WTC11 (cell line): ENCODE results near the gene UGT2B7. TPM values are rescaled to one million over a fixed set of nuclear protein-coding genes. Genes with fewer than 3 reads are reported as not detected.

Experiments
- ATAC-seq: fragments of 200-7000 bp; cut with Tn5 transposase; 2 replicates; pipeline ENCODE4 v1.10.0; 2021; ENCODE audit warnings: mild to moderate bottlenecking, moderate library complexity
- CTCF ChIA-PET: fragments of 300-600 bp; sonication (Branson Sonifier 250); formaldehyde crosslinking; loops from one replicate; lab custom pipeline; 2021; ENCODE audit warnings: antibody characterized with exemption; lab: Charles Lee
- POLR2A ChIA-PET: fragments of 350-600 bp; sonication (Branson Sonifier 250); formaldehyde crosslinking; loops from one replicate; lab custom pipeline; 2021; ENCODE audit warnings: antibody characterized with exemption; lab: Charles Lee
- DNase-seq: peaks from one replicate; pipeline ENCODE4 v3.0.0; 2021; ENCODE audit warnings: low spot score
- H3K27ac Mint-ChIP-seq: 2 replicates; pipeline ENCODE4 v1.8.0; 2021; ENCODE audit warnings: mixed read lengths
- H3K27me3 Mint-ChIP-seq: 2 replicates; pipeline ENCODE4 v1.8.0; 2021; ENCODE audit warnings: low read depth, mild to moderate bottlenecking, moderate library complexity, mixed read lengths
- H3K36me3 Mint-ChIP-seq: 2 replicates; pipeline ENCODE4 v1.8.0; 2021; ENCODE audit warnings: mixed read lengths
- H3K4me1 Mint-ChIP-seq: 2 replicates; pipeline ENCODE4 v1.8.0; 2022; ENCODE audit warnings: mixed read lengths
- H3K4me3 Mint-ChIP-seq: 2 replicates; pipeline ENCODE4 v1.8.0; 2021; ENCODE audit warnings: mild to moderate bottlenecking, moderate library complexity, mixed read lengths
- H3K9me3 Mint-ChIP-seq: 2 replicates; pipeline ENCODE4 v1.8.0; 2021; ENCODE audit warnings: mixed read lengths
- FOXP1 ChIP-seq: sonication (generic); formaldehyde crosslinking; IDR thresholded peaks from 2 replicates; pipeline ENCODE4 v1.8.0; 2022; ENCODE audit warnings: missing genetic modification reagents, mild to moderate bottlenecking, moderate library complexity, borderline replicate concordance
- GRHL2 ChIP-seq: fragments of 250-450 bp; sonication (Bioruptor Pico); IDR thresholded peaks from 2 replicates; pipeline ENCODE4 v1.8.0; 2022; ENCODE audit warnings: mild to moderate bottlenecking, moderate library complexity; ENCODE audit not compliant: insufficient replicate concordance, severe bottlenecking
- IRF2 ChIP-seq: sonication (generic); formaldehyde crosslinking; IDR thresholded peaks from 2 replicates; pipeline ENCODE4 v1.8.0; 2022; ENCODE audit warnings: low read depth, missing genetic modification reagents, borderline replicate concordance
- JUN ChIP-seq: sonication (generic); formaldehyde crosslinking; IDR thresholded peaks from 2 replicates; pipeline ENCODE4 v1.8.0; 2023; ENCODE audit warnings: mild to moderate bottlenecking, missing genetic modification reagents
- MXD4 ChIP-seq: fragments of 250-450 bp; sonication (Bioruptor Pico); IDR thresholded peaks from 2 replicates; pipeline ENCODE4 v1.8.0; 2021; ENCODE audit warnings: mild to moderate bottlenecking, moderate library complexity, borderline replicate concordance
- NFATC4 ChIP-seq: fragments of 250-450 bp; sonication (Bioruptor Pico); IDR thresholded peaks from 2 replicates; pipeline ENCODE4 v1.9.0; 2021; ENCODE audit warnings: mild to moderate bottlenecking
- NR1H2 ChIP-seq: sonication (generic); formaldehyde crosslinking; IDR thresholded peaks from 2 replicates; pipeline ENCODE4 v1.9.0; 2021; ENCODE audit warnings: mild to moderate bottlenecking, moderate library complexity, missing genetic modification reagents
- TEAD4 ChIP-seq: sonication (generic); formaldehyde crosslinking; IDR thresholded peaks from 2 replicates; pipeline ENCODE4 v1.8.0; 2022; ENCODE audit warnings: mild to moderate bottlenecking, missing genetic modification reagents
- ZNF121 ChIP-seq: sonication (generic); formaldehyde crosslinking; IDR thresholded peaks from 2 replicates; pipeline ENCODE4 v1.8.0; 2023; ENCODE audit warnings: missing genetic modification reagents
- ZNF396 ChIP-seq: fragments of 250-450 bp; sonication (Bioruptor Pico); IDR thresholded peaks from 2 replicates; pipeline ENCODE4 v1.8.0; 2021; ENCODE audit warnings: mild to moderate bottlenecking, moderate library complexity, borderline replicate concordance
- ZNF671 ChIP-seq: fragments of 250-450 bp; sonication (Bioruptor Pico); IDR thresholded peaks from 2 replicates; pipeline ENCODE4 v1.8.0; 2021; ENCODE audit warnings: mild to moderate bottlenecking
- total RNA-seq: library from RNA; stranded (reverse); gene quantifications from 3 replicates; pipeline ENCODE4 v1.2.3, GENCODE V29; 2021
- TF ChIP-seq, protein P1 (sequence below): fragments of 250-450 bp; sonication (Bioruptor Pico); IDR thresholded peaks from 2 replicates; pipeline ENCODE4 v1.8.0; 2021; ENCODE audit warnings: mild to moderate bottlenecking
- TF ChIP-seq, protein P2 (sequence below): sonication (generic); formaldehyde crosslinking; IDR thresholded peaks from 2 replicates; pipeline ENCODE4 v1.8.0; 2022; ENCODE audit warnings: mild to moderate bottlenecking, missing genetic modification reagents
- TF ChIP-seq, protein P3 (sequence below): sonication (generic); formaldehyde crosslinking; IDR thresholded peaks from 2 replicates; pipeline ENCODE4 v1.8.1; 2022; ENCODE audit warnings: low read depth, missing genetic modification reagents, borderline replicate concordance
- TF ChIP-seq, protein P4 (sequence below): sonication (generic); formaldehyde crosslinking; IDR thresholded peaks from 2 replicates; pipeline ENCODE4 v1.8.0; 2023; ENCODE audit warnings: missing genetic modification reagents
- TF ChIP-seq, protein P5 (sequence below): fragments of 200-600 bp; IDR thresholded peaks from 2 replicates; pipeline ENCODE4 v1.8.0; 2022; ENCODE audit warnings: antibody characterized with exemption
- TF ChIP-seq, protein P6 (sequence below): sonication (generic); formaldehyde crosslinking; IDR thresholded peaks from 2 replicates; pipeline ENCODE4 v1.8.1; 2022; ENCODE audit warnings: missing genetic modification reagents, borderline replicate concordance
- TF ChIP-seq, protein P7 (sequence below): sonication (generic); formaldehyde crosslinking; IDR thresholded peaks from 2 replicates; pipeline ENCODE4 v1.8.0; 2023; ENCODE audit warnings: missing genetic modification reagents, mild to moderate bottlenecking, borderline replicate concordance
- TF ChIP-seq, protein P8 (sequence below): sonication (generic); formaldehyde crosslinking; IDR thresholded peaks from 2 replicates; pipeline ENCODE4 v1.8.1; 2022; ENCODE audit warnings: mild to moderate bottlenecking, moderate library complexity, missing genetic modification reagents

UGT2B7 gene
- total RNA-seq, 1 experiment from 2014 or later, result not detected

DNA sequence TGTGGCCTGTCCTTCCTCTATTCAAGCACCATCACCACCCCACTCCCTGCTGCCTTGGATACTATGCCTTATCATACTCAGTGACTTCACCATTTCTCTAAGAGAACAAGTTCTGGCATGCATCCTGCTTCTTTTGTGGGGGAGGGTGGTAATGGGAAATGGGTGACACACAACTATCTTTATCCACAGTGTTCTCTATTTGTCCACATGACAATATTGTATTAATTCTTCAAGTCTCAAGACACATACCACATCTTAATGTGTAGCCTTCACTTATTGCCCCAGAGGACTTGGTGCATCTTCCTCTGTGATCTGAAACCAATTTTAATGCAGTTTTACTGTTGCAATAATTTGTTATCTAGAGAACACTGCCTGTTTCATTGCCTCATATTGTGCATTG lies 29.3 kb upstream of the UGT2B7 start (continued):
- TF ChIP-seq TEAD4 (CRISPR knock-in tag) (no peak), ZNF121 (CRISPR knock-in tag) (no peak), FOXP1 (CRISPR knock-in tag) (no peak), IRF2 (CRISPR knock-in tag) (no peak), ZNF671 (no peak)
- TF ChIP-seq, protein P1, sequence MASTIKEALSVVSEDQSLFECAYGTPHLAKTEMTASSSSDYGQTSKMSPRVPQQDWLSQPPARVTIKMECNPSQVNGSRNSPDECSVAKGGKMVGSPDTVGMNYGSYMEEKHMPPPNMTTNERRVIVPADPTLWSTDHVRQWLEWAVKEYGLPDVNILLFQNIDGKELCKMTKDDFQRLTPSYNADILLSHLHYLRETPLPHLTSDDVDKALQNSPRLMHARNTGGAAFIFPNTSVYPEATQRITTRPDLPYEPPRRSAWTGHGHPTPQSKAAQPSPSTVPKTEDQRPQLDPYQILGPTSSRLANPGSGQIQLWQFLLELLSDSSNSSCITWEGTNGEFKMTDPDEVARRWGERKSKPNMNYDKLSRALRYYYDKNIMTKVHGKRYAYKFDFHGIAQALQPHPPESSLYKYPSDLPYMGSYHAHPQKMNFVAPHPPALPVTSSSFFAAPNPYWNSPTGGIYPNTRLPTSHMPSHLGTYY, result no peak
- TF ChIP-seq, protein P2, sequence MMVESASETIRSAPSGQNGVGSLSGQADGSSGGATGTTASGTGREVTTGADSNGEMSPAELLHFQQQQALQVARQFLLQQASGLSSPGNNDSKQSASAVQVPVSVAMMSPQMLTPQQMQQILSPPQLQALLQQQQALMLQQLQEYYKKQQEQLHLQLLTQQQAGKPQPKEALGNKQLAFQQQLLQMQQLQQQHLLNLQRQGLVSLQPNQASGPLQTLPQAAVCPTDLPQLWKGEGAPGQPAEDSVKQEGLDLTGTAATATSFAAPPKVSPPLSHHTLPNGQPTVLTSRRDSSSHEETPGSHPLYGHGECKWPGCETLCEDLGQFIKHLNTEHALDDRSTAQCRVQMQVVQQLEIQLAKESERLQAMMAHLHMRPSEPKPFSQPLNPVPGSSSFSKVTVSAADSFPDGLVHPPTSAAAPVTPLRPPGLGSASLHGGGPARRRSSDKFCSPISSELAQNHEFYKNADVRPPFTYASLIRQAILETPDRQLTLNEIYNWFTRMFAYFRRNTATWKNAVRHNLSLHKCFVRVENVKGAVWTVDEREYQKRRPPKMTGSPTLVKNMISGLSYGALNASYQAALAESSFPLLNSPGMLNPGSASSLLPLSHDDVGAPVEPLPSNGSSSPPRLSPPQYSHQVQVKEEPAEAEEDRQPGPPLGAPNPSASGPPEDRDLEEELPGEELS (CRISPR knock-in tag), result no peak
- TF ChIP-seq, protein P3, sequence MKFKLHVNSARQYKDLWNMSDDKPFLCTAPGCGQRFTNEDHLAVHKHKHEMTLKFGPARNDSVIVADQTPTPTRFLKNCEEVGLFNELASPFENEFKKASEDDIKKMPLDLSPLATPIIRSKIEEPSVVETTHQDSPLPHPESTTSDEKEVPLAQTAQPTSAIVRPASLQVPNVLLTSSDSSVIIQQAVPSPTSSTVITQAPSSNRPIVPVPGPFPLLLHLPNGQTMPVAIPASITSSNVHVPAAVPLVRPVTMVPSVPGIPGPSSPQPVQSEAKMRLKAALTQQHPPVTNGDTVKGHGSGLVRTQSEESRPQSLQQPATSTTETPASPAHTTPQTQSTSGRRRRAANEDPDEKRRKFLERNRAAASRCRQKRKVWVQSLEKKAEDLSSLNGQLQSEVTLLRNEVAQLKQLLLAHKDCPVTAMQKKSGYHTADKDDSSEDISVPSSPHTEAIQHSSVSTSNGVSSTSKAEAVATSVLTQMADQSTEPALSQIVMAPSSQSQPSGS (CRISPR knock-in tag), result no peak
- TF ChIP-seq, protein P4, sequence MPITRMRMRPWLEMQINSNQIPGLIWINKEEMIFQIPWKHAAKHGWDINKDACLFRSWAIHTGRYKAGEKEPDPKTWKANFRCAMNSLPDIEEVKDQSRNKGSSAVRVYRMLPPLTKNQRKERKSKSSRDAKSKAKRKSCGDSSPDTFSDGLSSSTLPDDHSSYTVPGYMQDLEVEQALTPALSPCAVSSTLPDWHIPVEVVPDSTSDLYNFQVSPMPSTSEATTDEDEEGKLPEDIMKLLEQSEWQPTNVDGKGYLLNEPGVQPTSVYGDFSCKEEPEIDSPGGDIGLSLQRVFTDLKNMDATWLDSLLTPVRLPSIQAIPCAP, result no peak
- TF ChIP-seq, protein P5, sequence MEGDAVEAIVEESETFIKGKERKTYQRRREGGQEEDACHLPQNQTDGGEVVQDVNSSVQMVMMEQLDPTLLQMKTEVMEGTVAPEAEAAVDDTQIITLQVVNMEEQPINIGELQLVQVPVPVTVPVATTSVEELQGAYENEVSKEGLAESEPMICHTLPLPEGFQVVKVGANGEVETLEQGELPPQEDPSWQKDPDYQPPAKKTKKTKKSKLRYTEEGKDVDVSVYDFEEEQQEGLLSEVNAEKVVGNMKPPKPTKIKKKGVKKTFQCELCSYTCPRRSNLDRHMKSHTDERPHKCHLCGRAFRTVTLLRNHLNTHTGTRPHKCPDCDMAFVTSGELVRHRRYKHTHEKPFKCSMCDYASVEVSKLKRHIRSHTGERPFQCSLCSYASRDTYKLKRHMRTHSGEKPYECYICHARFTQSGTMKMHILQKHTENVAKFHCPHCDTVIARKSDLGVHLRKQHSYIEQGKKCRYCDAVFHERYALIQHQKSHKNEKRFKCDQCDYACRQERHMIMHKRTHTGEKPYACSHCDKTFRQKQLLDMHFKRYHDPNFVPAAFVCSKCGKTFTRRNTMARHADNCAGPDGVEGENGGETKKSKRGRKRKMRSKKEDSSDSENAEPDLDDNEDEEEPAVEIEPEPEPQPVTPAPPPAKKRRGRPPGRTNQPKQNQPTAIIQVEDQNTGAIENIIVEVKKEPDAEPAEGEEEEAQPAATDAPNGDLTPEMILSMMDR, result no peak

DNA sequence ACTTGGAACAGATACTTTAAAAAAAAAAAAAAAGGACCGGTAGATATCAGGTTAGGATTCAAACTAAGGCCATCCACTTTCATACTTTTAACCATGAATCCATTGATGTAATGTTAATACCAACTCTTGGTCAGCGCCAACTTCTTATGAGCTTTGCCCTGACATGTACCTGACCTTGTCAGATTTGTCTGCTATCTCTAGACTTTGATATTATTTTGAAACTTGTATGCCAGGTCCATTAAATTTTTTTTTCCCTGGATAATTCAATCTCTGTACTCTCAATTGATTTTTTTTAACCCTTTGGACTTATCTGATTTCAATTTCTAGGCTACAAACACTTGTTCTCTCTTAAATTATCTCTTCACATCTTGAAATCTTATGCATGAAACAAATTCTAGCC lies 27.2 kb upstream of the UGT2B7 start:
- DNase-seq (no peak), ATAC-seq (no peak)
- Mint-ChIP-seq H3K4me1 (peaks cover 6% of the 10 kb centered on the region), H3K36me3 (no peaks in the 10 kb centered on the region), H3K4me3 (no peak overlapping the region), H3K27me3 (no peaks in the 10 kb centered on the region), H3K9me3 (no peaks in the 10 kb centered on the region), H3K27ac (no peak overlapping the region)
- CTCF ChIA-PET, result interaction anchor here (0.9 kb wide), 1 partner anchor 9 kb away, joined by 3 read pairs; no protein-coding TSS in a partner anchor
- POLR2A ChIA-PET, result no interaction called here
- TF ChIP-seq, protein P6, sequence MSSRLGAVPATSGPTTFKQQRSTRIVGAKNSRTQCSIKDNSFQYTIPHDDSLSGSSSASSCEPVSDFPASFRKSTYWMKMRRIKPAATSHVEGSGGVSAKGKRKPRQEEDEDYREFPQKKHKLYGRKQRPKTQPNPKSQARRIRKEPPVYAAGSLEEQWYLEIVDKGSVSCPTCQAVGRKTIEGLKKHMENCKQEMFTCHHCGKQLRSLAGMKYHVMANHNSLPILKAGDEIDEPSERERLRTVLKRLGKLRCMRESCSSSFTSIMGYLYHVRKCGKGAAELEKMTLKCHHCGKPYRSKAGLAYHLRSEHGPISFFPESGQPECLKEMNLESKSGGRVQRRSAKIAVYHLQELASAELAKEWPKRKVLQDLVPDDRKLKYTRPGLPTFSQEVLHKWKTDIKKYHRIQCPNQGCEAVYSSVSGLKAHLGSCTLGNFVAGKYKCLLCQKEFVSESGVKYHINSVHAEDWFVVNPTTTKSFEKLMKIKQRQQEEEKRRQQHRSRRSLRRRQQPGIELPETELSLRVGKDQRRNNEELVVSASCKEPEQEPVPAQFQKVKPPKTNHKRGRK (CRISPR knock-in tag), result no peak
- TF ChIP-seq, protein P7, sequence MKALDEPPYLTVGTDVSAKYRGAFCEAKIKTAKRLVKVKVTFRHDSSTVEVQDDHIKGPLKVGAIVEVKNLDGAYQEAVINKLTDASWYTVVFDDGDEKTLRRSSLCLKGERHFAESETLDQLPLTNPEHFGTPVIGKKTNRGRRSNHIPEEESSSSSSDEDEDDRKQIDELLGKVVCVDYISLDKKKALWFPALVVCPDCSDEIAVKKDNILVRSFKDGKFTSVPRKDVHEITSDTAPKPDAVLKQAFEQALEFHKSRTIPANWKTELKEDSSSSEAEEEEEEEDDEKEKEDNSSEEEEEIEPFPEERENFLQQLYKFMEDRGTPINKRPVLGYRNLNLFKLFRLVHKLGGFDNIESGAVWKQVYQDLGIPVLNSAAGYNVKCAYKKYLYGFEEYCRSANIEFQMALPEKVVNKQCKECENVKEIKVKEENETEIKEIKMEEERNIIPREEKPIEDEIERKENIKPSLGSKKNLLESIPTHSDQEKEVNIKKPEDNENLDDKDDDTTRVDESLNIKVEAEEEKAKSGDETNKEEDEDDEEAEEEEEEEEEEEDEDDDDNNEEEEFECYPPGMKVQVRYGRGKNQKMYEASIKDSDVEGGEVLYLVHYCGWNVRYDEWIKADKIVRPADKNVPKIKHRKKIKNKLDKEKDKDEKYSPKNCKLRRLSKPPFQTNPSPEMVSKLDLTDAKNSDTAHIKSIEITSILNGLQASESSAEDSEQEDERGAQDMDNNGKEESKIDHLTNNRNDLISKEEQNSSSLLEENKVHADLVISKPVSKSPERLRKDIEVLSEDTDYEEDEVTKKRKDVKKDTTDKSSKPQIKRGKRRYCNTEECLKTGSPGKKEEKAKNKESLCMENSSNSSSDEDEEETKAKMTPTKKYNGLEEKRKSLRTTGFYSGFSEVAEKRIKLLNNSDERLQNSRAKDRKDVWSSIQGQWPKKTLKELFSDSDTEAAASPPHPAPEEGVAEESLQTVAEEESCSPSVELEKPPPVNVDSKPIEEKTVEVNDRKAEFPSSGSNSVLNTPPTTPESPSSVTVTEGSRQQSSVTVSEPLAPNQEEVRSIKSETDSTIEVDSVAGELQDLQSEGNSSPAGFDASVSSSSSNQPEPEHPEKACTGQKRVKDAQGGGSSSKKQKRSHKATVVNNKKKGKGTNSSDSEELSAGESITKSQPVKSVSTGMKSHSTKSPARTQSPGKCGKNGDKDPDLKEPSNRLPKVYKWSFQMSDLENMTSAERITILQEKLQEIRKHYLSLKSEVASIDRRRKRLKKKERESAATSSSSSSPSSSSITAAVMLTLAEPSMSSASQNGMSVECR (CRISPR knock-in tag), result no peak
- no peak for TF ChIP-seq GRHL2 (CRISPR knock-in tag)
- no peak for TF ChIP-seq NFATC4 (CRISPR knock-in tag)
- TF ChIP-seq, protein P8, sequence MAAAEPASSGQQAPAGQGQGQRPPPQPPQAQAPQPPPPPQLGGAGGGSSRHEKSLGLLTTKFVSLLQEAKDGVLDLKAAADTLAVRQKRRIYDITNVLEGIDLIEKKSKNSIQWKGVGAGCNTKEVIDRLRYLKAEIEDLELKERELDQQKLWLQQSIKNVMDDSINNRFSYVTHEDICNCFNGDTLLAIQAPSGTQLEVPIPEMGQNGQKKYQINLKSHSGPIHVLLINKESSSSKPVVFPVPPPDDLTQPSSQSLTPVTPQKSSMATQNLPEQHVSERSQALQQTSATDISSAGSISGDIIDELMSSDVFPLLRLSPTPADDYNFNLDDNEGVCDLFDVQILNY, result no peak
- TF ChIP-seq NR1H2 (CRISPR knock-in tag), result no peak
- TF ChIP-seq JUN, result no peak
- TF ChIP-seq, protein P2 (CRISPR knock-in tag), result no peak
- TF ChIP-seq MXD4 (CRISPR knock-in tag), result no peak
- TF ChIP-seq ZNF396, result no peak
